ENCODE data around the gene SPATC1L. TPM values are rescaled to one million over a fixed set of nuclear protein-coding genes. Genes with fewer than 3 reads are reported as not detected.
"Not testable (repeated sequence)": the region's sequence is repeated elsewhere in the genome, so short reads cannot be mapped to it uniquely, and the experiment has no call there.

Gene SPATC1L
- total and polyA plus RNA-seq, 2 donors (not counting 1 experiment from before 2014, with no cell fraction given) = 11.4 to 15.4 TPM

GRCh38 chr21:46170436-46171193 lies 13.6 kb downstream of the SPATC1L start:
- H3K4me3 Mint-ChIP-seq; H3K27ac ChIP-seq (ENCODE audit: low read length in 2 of 2); H3K27ac Mint-ChIP-seq; POLR2A ChIA-PET; H3K79me2 ChIP-seq (ENCODE audit: control insufficient read depth, insufficient read depth, low read length); H4K20me1 ChIP-seq (ENCODE audit: control insufficient read depth, insufficient read depth, low read length, poor library complexity, severe bottlenecking); H3K27me3 Mint-ChIP-seq; DNase-seq; intact Hi-C loops (cut with micrococcal nuclease); H3K4me2 ChIP-seq (replicated peaks; ENCODE audit: low read depth, low read length, poor library complexity, severe bottlenecking); H3K9ac ChIP-seq (ENCODE audit: low read length); H3K4me3 ChIP-seq (ENCODE audit: control extremely low read depth in 1 of 5, extremely low read depth in 1 of 5, insufficient read depth in 1 of 5, low read depth in 2 of 5, low read length in 4 of 5); H2AFZ ChIP-seq (ENCODE audit: insufficient read depth, low read depth, low read length, poor library complexity, severe bottlenecking); CTCF ChIA-PET; H3K27me3 ChIP-seq (replicated peaks in 1 of 4; ENCODE audit: control extremely low read depth in 1 of 4, control insufficient read depth in 3 of 4, insufficient read depth in 4 of 4, low read length in 3 of 4); ATAC-seq (ENCODE audit: low read depth); H3K36me3 ChIP-seq (replicated peaks in 1 of 2; ENCODE audit: control extremely low read depth in 1 of 2, control insufficient read depth in 1 of 2, extremely low read depth in 1 of 2, insufficient read depth in 2 of 2, low read length in 1 of 2); H3K9me3 Mint-ChIP-seq (ENCODE audit: insufficient read depth); H3K4me1 ChIP-seq (ENCODE audit: control insufficient read depth in 2 of 2, insufficient read depth in 2 of 2, low read length in 2 of 2); H3K4me1 Mint-ChIP-seq: not testable (repeated sequence)
- H3K9me3 ChIP-seq (ENCODE audit: control extremely low read depth in 1 of 3, control insufficient read depth in 2 of 3, insufficient read depth in 1 of 3, low read length in 2 of 3) = peaks cover 1 to 13% (median 3%) of the 10 kb centered on the region in 3 donors
- 100% methylated on average over 1 of the region's 1 CpG for WGBS (ENCODE audit: insufficient coverage)

DNA sequence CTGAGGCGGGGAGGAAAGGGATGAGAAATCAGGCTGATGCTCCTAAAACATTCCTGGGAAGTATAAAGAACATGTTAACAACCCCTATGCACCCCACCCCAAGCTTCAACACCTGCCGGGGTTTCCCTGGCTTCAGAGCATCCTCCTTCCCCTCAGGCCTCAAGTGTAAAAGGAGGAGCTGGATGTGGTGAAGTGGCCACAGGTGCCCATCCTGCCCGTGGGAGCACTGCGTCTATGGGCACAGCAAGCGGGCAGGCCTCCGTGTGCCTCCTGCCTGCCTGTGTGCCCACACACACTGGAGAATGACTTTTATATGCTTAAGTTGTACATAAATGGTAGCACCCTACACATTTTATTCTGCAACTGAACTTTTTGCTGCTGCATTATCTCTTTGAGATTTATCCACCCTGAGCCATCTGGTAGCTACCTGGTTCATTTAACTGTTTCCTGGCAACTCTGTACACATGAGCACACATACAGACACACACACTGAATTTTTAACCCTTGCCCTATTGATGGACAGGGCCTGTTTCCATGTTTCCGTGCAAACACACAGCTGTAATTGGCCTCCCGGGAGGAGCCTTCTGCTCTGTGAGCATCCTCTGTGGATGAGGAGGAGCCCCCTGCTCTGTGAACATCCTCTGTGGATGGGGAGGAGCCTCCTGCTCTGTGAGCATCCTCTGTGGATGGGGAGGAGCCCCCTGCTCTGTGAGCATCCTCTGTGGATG lies 15.4 kb downstream of the SPATC1L start:
- Histone ChIP-seq H3K4me1 (ENCODE audit: control insufficient read depth in 2 of 2, insufficient read depth in 2 of 2, low read length in 2 of 2) (no peaks in the 10 kb centered on the region), H4K20me1 (ENCODE audit: control insufficient read depth, insufficient read depth, low read length, poor library complexity, severe bottlenecking) (no peaks in the 10 kb centered on the region), H3K36me3 (replicated peaks in 1 of 2; ENCODE audit: control extremely low read depth in 1 of 2, control insufficient read depth in 1 of 2, extremely low read depth in 1 of 2, insufficient read depth in 2 of 2, low read length in 1 of 2) (no peaks in the 10 kb centered on the region), H3K79me2 (ENCODE audit: control insufficient read depth, insufficient read depth, low read length) (peaks cover 7% of the 10 kb centered on the region), H3K27ac (ENCODE audit: low read length in 2 of 2) (no peak overlapping the region), H2AFZ (ENCODE audit: insufficient read depth, low read depth, low read length, poor library complexity, severe bottlenecking) (no peak overlapping the region), H3K4me3 (ENCODE audit: control extremely low read depth in 1 of 5, extremely low read depth in 1 of 5, insufficient read depth in 1 of 5, low read depth in 2 of 5, low read length in 4 of 5) (no peak overlapping the region), H3K27me3 (replicated peaks in 1 of 4; ENCODE audit: control extremely low read depth in 1 of 4, control insufficient read depth in 3 of 4, insufficient read depth in 4 of 4, low read length in 3 of 4) (no peaks in the 10 kb centered on the region), H3K4me2 (replicated peaks; ENCODE audit: low read depth, low read length, poor library complexity, severe bottlenecking) (no peak overlapping the region), H3K9me3 (ENCODE audit: control extremely low read depth in 1 of 3, control insufficient read depth in 2 of 3, insufficient read depth in 1 of 3, low read length in 2 of 3) (peaks cover 0 to 9% (median 0%) of the 10 kb centered on the region in 3 donors), H3K9ac (ENCODE audit: low read length) (no peak overlapping the region)
- intact Hi-C loops (cut with micrococcal nuclease) = no loop called here
- DNase-seq (no peak), ATAC-seq (ENCODE audit: low read depth) (no peak)
- no peak overlapping the region for H3K27ac Mint-ChIP-seq
- 67% methylated on average over 1 of the region's 8 CpGs for whole genome bisulfite sequencing (ENCODE audit: insufficient coverage)
- ChIA-PET CTCF (no interaction called here), POLR2A (no interaction called here)
- TF ChIP-seq, protein P1, sequence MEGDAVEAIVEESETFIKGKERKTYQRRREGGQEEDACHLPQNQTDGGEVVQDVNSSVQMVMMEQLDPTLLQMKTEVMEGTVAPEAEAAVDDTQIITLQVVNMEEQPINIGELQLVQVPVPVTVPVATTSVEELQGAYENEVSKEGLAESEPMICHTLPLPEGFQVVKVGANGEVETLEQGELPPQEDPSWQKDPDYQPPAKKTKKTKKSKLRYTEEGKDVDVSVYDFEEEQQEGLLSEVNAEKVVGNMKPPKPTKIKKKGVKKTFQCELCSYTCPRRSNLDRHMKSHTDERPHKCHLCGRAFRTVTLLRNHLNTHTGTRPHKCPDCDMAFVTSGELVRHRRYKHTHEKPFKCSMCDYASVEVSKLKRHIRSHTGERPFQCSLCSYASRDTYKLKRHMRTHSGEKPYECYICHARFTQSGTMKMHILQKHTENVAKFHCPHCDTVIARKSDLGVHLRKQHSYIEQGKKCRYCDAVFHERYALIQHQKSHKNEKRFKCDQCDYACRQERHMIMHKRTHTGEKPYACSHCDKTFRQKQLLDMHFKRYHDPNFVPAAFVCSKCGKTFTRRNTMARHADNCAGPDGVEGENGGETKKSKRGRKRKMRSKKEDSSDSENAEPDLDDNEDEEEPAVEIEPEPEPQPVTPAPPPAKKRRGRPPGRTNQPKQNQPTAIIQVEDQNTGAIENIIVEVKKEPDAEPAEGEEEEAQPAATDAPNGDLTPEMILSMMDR (IDR thresholded peaks at IDR 0.05) = no peak
- TF ChIP-seq EZH2 (IDR thresholded peaks at IDR 0.05; ENCODE audit: borderline replicate concordance, insufficient read depth, low read depth, low read length, poor library complexity, severe bottlenecking) = no peak
- no peaks in the 10 kb centered on the region for H3K9me3 Mint-ChIP-seq (ENCODE audit: insufficient read depth)
- no peak overlapping the region for H3K4me3 Mint-ChIP-seq
- no peaks in the 10 kb centered on the region for H3K27me3 Mint-ChIP-seq
- peaks cover 10% of the 10 kb centered on the region for H3K4me1 Mint-ChIP-seq

Measured in B cell (primary cell).